RKO (cell line): Measurements from ENCODE around the gene GTF2H2.
"Not testable (repeated sequence)": the region's sequence is repeated elsewhere in the genome, so short reads cannot be mapped to it uniquely, and the experiment has no call there.

Experiments used
- DNase-seq: peaks from one replicate; pipeline ENCODE4 v3.0.0-alpha.2; 2016; ENCODE audit warnings: low spot score

GTF2H2 gene

GRCh38 chr5:71067262-71067928 lies at the start of gene GTF2H2:
Gene GTF2H2, minus strand, starts transcription at chr5:71067676. Its CDS starts 4,913 bp downstream, at chr5:71062763.
- not testable (repeated sequence) for DNase-seq

- not testable (repeated sequence) for DNase-seq
Measured at GRCh38 chr5:71109730-71110275, 42.3 kb upstream of the GTF2H2 start.

GRCh38 chr5:71099996-71100395 lies 32.5 kb upstream of the GTF2H2 start:
- not testable (repeated sequence) for DNase-seq

GRCh38 chr5:71097930-71098203 lies 30.4 kb upstream of the GTF2H2 start:
- DNase-seq: not testable (repeated sequence)

GRCh38 chr5:71097173-71097929 lies 29.9 kb upstream of the GTF2H2 start:
- DNase-seq: not testable (repeated sequence)

- DNase-seq: not testable (repeated sequence)
Measured at GRCh38 chr5:71089773-71090172, 22.3 kb upstream of the GTF2H2 start.

- not testable (repeated sequence) for DNase-seq
Measured at GRCh38 chr5:71088754-71089153, 21.3 kb upstream of the GTF2H2 start.

- not testable (repeated sequence) for DNase-seq
Measured at GRCh38 chr5:71086145-71086544, 18.7 kb upstream of the GTF2H2 start.

GRCh38 chr5:71084280-71085063 lies 17.0 kb upstream of the GTF2H2 start:
- not testable (repeated sequence) for DNase-seq

- DNase-seq: not testable (repeated sequence)
Measured at GRCh38 chr5:71082898-71083297, 15.4 kb upstream of the GTF2H2 start.

- DNase-seq: not testable (repeated sequence)
Measured at GRCh38 chr5:71082340-71082739, 14.9 kb upstream of the GTF2H2 start.

GRCh38 chr5:71061322-71061721 lies 6.2 kb downstream of the GTF2H2 start:
- DNase-seq: not testable (repeated sequence)

- DNase-seq: not testable (repeated sequence)
Measured at GRCh38 chr5:71059426-71059825, 8.1 kb downstream of the GTF2H2 start.

- not testable (repeated sequence) for DNase-seq
Measured at GRCh38 chr5:71044808-71045207, 22.7 kb downstream of the GTF2H2 start.

- not testable (repeated sequence) for DNase-seq
Measured at GRCh38 chr5:71044128-71044527, 23.3 kb downstream of the GTF2H2 start.

- DNase-seq: not testable (repeated sequence)
Measured at GRCh38 chr5:71031046-71031776, 36.3 kb downstream of the GTF2H2 start.

GRCh38 chr5:71025289-71025953 lies 42.1 kb downstream of the GTF2H2 start, which contains the start of gene NAIP:
Gene NAIP, minus strand, starts transcription at chr5:71025339. Its CDS starts 12,424 bp downstream, at chr5:71012915.
- DNase-seq: not testable (repeated sequence)

GRCh38 chr5:71020643-71021042 lies 46.8 kb downstream of the GTF2H2 start:
- not testable (repeated sequence) for DNase-seq

GRCh38 chr5:71018376-71019005 lies 49.0 kb downstream of the GTF2H2 start:
- DNase-seq: not testable (repeated sequence)

- no peak for DNase-seq
Measured at GRCh38 chr5:71014176-71014575, 53.3 kb downstream of the GTF2H2 start.
